SK-N-MC (cell line): ENCODE results near the gene CFAP74.

Experiments
- EZH2 ChIP-seq: fragments of 200-600 bp; sonication (generic); IDR thresholded peaks from one replicate; pipeline ENCODE4 v1.6.1; 2017; ENCODE audit warnings: antibody characterized with exemption
- POLR2AphosphoS5 ChIP-seq: IDR thresholded peaks from 2 replicates; pipeline ENCODE4 v1.6.1; 2012; ENCODE audit warnings: mild to moderate bottlenecking, low read depth, low read length, borderline replicate concordance

DNA sequence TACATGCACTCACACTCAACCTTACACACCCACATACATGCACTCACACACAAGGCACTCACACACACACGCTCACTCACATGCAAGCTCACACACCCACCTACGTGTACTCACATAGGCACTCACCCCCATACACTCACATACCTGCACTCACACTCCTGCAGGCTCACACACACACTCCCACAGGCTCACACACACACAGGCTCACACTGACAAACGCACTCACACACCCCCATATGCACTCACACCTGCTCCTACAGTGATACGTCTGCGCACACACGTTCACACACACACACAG, 65.4 kb downstream of the CFAP74 start:
- TF ChIP-seq POLR2AphosphoS5, result no peak
- no peak for TF ChIP-seq EZH2
